GM12878 (cell line): ENCODE data around the gene TRAFD1.

Experiments used
- CHD2 ChIP-seq: IDR thresholded peaks from 2 replicates; pipeline ENCODE4 v1.6.1; 2011; ENCODE audit warnings: low read depth, low read length, improper control_type of control experiment, borderline replicate concordance
- CTCF ChIP-seq, 3 experiments: IDR thresholded peaks in 2 of 3; conservative IDR thresholded peaks in 1 of 3; 2 replicates each; pipeline ENCODE4 v1.5.1; 2011; ENCODE audit warnings: low read depth in 3 of 3, low read length in 3 of 3, mild to moderate bottlenecking in 3 of 3, control low read depth in 2 of 3, moderate library complexity in 2 of 3, inconsistent platforms in 1 of 3, mixed read lengths in 1 of 3; ENCODE audit not compliant: control insufficient read depth in 2 of 3, insufficient read depth in 1 of 3; ENCODE audit errors: extremely low read depth in 1 of 3
- EP300 ChIP-seq, 2 experiments: fragments of 150-350 bp in 1 of 2; IDR thresholded peaks; 2 replicates each; pipeline ENCODE4 v1.6.1; 2011 to 2012; ENCODE audit warnings: low read depth in 2 of 2, low read length in 2 of 2, borderline replicate concordance in 1 of 2, improper control_type of control experiment in 1 of 2, inconsistent platforms in 1 of 2; ENCODE audit not compliant: control insufficient read depth in 1 of 2
- KAT2A ChIP-seq: conservative IDR thresholded peaks from 2 replicates; pipeline ENCODE4 v1.6.1; 2011; ENCODE audit warnings: low read depth, low read length; ENCODE audit not compliant: control insufficient read depth
- MXI1 ChIP-seq: fragments of 150-350 bp; IDR thresholded peaks from 2 replicates; pipeline ENCODE4 v1.6.1; 2011; ENCODE audit warnings: low read depth, mild to moderate bottlenecking, inconsistent platforms, low read length, improper control_type of control experiment
- POLR2AphosphoS5 ChIP-seq: IDR thresholded peaks from 2 replicates; pipeline ENCODE4 v1.6.1; 2011; ENCODE audit warnings: mild to moderate bottlenecking, low read length, inconsistent platforms
- ZBTB33 ChIP-seq: fragments of 450-650 bp; IDR thresholded peaks from 2 replicates; pipeline ENCODE4 v1.6.1; 2017; ENCODE audit warnings: mild to moderate bottlenecking

GRCh38 chr12:112185093-112185923 lies 59.9 kb downstream of the TRAFD1 start:
- no peak for TF ChIP-seq CTCF (IDR thresholded peaks at IDR 0.05 in 2 of 3, conservative IDR thresholded peaks at IDR 0.05 in 1 of 3; ENCODE audit: control insufficient read depth in 2 of 3, extremely low read depth in 1 of 3, insufficient read depth in 1 of 3, low read depth in 3 of 3, low read length in 3 of 3)
- TF ChIP-seq KAT2A: no peak
- no peak for TF ChIP-seq ZBTB33
- no peak for TF ChIP-seq CHD2
- TF ChIP-seq MXI1: no peak
- no peak for TF ChIP-seq EP300 (IDR thresholded peaks at IDR 0.05; ENCODE audit: borderline replicate concordance in 1 of 2, control insufficient read depth in 1 of 2, low read depth in 2 of 2, low read length in 2 of 2)
- TF ChIP-seq POLR2AphosphoS5: no peak
